ENCODE results near the gene F5.

The F5 gene

DNA sequence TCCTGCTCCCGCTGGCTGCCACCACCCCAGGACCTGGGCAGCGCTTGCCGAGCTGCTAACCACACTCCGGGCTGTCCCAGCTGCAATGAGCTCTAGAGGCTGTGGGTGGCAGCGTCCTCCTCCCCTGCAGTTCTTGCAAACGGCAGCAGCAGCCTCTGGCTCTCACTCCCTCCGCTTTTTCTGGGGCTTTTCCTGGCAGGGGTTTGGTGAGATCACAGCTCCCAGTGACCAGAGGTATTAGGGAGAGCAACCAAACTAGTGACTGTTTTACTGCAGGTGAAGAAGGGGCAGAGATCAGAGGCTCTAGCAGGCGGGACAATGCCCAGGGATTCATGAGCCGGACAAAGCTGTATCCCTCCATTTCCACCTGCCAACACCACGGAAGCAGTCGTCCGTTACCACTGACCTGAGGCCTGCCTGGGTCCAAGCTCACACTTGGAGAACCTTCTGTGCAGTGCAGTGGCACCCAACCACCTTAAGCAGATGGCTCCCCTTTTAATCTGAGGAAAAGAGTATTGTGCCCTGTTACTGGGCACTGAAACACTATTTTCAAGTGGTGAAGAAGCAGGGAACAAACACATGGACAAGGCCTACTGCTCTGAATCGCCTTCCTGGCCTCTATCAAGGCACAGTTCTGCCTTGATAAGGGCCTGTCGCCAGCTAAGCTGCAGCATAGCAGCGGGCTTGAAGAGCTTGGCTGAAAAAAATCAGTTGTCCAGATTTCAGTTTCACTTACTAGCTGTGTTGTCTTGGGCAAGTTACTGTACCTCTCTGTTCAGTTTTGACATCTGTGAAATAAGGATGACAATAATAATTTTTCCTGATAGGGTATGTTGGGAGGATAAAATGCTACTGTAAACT, at the start of gene F5:
TSS of gene F5 (minus strand) at position 87 of the 861 bp plus-strand sequence. CDS start 95 bp downstream, outside the sequence.
- peak; percentile 79 to 84 for DNase-seq

DNA sequence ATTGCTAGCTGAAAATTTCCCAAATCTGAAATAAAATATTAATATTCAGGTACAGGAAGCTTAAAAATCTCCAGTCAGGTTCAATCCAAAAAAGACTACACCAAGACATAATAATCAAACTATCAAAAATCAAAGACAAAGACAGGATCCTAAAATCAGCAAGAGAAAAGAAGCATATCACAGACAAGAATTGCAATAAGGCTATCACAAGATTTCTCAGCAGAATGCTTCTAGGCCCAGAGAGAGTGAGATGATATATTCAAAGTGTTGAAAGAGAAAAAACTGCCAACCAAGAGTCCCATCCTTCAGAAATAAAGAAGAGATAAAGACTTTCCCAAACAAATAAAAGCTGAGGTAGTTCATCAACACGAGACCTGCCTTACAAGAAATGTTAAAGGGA, 48.6 kb upstream of the F5 start:
- DNase-seq, result no peak

DNA sequence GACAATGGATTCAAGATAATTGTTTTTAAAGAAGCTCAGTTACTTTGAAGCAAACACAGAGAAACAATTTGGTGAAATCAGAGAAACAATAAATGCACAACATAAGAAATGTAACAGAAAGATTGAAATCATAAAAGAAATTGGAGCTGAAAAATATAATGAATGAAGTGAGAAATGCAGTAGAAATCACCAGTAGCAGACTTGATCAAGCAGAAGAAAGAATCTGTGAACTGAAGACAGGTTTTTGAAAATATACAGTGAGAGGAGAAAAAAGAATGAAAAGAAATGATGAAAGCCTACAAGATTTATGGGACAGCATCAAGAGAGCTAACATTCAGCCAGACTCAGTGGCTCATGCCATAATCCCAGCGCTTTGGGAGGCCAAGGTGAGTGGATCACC, 47.9 kb upstream of the F5 start:
- DNase-seq, result no peak

DNA sequence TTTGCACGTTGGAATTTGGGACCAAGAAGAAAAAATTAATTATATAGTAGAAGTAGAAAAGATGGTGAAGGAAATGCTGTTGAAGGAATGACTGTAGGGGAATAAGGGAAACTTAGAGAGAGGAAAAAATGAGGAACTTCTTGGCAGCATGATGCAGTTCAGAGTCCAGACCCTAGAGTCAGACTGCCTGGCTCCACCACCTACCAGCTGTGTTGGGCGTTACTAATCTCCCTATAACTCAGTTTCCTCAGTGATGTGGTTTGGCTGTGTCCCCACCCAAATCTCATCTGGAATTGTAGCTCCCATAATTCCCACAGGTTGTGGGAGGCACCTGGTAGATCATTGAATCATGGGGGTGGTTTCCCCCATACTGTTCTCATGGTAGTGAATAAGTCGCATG, 45.0 kb upstream of the F5 start:
- no peak for DNase-seq

DNA sequence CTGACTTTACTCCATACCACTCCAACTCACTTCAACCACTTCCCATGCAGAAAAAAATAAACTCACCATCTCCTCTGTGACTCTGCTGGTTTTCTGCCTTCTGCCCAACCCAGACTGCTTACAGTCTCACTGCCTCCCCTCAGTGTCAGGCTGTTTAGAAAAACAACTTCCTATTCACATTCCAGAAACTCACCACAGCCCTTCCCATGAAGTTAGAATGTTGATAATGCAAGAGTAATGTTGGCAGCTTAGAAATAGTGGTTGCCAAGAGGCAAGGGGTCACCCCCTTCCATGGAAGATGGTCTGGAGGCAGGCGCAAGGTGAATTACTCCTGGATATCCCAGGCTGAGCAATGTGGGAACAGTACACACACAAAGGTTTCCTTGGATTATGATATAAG, 43.7 kb upstream of the F5 start, which contains the start of gene SELP:
TSS of gene SELP (minus strand) at position 119 of the 400 bp plus-strand sequence. CDS start at position 69, 50 bp downstream.
- no peak for DNase-seq

DNA sequence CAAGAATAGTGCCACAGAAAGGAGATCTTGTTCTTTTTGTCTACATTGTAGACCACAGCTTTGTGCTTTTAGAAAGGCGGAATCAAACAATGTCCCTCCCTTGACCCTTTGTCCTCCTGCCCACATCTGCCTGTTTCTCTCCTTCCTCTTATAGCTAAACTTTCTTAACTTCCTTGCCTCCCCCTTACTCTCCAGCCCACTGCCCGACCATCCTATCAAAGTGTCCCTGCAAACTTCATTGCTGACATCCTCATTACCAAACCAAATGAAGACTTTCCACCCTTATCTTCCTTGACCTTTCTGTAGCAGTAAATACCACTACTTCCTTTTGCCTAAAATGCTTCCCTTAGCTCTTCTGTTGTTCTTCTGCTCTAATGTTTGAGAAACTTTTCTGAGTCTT, 38.6 kb upstream of the F5 start:
- no peak for DNase-seq

DNA sequence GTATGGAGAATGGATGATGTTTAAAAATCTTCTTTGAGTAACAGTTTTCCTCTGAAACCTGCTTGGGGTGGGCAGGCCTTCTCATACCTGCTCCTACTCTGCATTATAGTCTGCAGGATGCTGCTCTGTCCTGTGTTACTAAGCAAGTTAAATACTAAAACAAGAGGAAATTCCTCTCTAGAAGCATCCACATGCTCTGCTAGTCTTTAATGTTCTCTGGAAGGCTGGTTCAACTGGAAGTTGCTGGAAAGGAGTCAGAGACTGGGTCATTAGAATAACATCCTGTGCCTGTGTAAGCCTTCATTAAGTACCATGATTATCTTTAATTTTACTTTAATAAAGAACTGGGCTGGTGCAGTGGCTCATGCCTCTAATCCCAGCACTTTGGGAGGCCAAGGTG, 37.8 kb upstream of the F5 start:
- DNase-seq, result no peak

DNA sequence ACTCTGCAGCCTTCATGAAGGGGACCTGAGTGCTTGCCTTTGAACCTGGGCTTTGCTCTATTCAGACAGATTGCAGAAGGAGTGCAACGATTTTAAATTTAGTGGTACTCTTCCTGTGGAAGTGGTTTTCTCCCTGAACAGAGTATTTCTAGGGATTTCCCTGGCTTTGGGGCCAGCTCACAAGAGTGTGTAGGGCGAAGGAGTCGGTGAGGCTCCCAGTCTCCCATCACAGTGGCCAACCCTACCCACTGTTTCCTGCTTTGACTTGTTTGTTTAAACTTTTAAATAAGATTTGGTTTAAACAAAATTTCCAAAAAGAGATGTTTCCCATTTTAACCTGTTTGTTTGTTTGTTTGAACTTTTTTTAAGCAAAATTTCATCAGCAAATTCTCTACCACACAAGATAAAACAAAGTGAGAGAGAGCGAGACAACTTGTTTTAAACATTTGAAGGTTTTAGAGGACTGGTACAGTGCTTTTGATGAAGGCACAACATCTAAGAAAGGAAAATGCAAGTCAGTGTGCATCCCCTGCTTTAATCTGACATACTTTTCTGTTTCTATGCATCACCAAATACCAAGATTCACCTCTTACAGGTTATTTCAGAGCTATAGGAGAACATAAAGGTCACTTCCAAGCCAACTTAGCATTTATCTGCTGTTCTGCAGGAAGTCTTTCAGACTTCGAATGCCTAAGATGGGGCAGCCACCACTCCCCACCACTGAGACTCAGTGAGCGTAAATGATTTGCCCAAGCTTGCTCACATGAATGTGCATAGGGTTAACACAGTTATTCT, 37.0 kb upstream of the F5 start:
- no peak for DNase-seq

DNA sequence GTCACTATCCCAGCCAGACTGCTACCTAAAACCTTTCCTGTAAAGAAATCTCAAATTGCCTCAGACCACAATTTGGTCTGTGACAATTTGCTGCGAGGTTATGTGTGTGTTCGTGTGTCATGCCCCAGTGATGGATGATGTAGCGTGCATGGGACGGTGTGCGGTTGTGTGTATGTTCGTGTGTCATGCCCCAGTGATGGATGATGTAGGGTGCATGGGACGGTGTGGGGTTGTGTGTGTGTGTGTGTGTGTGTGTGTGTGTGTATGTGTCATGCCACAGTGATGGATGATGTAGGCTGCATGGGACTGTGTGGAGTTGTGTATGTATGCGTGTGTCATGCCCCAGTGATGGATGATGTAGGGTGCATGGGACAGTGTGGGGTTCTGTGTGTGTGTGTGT, 34.3 kb upstream of the F5 start:
- DNase-seq, result no peak

DNA sequence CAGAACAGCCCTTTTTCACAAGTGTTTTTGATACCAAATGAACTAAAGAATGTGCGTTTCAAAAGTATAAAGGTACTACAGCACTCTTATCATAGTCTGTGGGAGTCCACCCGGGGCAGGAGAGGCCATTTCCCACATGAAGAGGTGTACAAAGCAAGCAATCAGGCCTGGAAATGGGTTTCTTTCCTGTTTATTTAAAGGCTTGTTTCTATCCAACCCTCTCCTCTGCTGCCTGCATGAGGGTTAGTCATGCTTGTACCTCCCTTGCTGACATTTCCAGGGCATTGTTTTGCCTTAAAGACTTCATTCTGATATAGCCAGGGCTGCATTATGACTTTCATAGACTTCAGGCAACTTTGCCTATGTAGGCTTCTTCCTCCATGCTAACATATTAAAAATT, 32.1 kb upstream of the F5 start:
- no peak for DNase-seq

DNA sequence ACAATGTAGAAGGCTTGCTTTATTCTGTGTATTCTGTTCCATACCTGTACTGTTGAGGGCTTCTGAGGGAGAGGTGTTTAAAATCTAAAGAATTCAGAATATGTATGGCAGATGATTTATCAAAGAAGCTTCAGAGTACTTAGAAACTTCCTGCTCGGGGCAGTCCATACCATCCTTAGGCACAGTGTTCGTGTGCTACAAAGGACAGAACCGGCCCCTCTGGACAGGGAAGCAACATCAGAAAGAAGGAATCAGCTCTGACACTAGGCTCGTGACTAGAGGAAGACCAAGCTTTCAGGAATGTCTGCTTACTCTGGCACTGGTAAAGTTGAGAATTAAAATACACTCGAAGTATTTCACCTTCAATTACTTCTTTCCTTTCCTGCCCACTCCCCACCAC, 29.5 kb upstream of the F5 start:
- DNase-seq, result no peak

DNA sequence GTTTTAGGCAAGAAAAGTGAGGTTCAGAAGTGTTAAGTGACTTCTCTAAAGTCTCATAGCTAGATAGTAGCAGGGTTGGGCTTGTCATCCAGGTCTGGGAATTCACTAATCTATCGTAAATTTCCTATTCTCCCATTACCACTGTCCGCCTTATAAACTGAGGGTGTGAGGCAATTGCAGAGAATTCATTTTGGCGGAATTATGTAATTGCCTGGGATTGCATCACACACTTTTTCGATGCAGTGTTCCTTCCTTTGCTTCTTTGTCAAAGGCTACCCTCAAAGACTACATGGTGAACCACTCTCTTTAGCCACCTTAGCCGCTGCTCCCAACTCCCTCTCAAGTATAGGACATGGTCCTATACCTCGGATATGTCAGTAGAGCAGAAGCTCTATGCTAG, 24.6 kb upstream of the F5 start:
- DNase-seq, result no peak

DNA sequence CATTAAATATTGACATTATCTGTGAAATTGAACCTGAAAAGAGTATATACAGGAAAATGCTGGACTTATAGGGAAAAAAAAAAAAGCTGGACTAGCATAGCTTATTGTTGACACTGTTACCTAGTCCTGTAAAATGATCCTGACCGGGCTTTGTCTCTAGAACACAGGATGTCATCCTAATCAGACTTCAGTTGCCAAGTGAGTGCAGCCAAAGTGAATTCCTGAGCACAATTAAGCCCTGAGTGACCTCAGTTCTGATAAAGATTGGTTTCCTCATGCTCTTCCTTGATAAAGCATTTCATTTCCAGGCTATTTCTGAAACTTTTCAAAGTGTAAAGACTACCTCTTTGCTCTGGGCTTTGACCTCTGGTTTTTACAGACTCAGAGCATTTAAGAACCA, 23.8 kb upstream of the F5 start:
- DNase-seq, result peak in 1 of 2 experiments; percentile 25

DNA sequence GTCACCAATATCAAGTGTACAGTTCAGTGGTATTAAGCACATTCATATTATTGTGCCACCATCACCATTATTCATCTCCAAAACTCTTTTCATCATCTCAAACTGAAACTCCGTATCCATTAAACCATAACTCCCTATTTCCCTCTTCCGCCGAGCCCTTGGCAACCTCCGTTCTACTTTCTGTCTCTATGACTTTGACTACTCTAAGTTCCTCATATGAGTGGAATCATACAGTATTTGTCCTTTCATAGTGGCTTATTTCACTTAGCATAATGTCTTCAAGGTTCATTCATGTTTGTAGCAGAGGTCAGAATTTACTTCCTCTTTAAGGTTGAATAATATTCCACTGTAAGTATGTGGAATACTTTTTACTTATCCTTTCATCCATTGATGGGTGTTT, 21.9 kb upstream of the F5 start:
- no peak for DNase-seq

DNA sequence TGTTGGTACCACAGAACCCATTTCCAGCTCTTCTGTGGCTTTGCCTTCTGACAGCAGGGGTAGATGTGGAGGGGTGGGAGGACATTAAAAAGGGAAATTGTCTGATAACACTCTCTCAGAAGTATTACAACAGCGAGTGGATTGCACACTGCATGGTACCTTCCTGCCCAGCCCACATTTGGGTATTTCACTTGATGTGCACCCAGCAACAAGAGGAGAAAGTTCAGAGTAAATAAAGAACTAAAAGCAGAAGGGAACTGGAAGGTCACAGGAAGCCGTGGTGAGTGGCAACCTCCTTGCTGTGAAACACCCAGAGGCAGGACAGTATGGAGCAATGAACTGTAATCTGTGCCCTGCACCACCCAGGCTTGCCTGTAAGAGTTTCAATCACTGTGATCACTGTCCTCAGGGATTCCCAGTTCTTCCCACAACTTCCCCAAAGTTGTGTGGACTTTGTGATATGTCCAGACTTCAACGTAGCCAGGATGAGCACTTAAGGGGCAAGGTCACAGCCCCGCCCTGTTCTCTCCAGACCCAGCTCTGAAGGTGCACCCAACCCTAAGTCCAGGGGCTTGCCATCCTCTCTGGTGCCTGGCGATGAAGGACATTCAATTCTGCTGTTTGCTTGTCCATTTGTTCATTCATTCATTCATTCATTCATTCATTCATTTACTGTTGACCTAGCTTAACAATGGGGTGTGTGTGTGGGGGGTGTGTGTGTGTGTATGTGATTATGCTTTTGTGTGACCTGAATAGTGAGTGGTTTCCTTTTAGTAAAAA, 18.7 kb upstream of the F5 start:
- no peak for DNase-seq

DNA sequence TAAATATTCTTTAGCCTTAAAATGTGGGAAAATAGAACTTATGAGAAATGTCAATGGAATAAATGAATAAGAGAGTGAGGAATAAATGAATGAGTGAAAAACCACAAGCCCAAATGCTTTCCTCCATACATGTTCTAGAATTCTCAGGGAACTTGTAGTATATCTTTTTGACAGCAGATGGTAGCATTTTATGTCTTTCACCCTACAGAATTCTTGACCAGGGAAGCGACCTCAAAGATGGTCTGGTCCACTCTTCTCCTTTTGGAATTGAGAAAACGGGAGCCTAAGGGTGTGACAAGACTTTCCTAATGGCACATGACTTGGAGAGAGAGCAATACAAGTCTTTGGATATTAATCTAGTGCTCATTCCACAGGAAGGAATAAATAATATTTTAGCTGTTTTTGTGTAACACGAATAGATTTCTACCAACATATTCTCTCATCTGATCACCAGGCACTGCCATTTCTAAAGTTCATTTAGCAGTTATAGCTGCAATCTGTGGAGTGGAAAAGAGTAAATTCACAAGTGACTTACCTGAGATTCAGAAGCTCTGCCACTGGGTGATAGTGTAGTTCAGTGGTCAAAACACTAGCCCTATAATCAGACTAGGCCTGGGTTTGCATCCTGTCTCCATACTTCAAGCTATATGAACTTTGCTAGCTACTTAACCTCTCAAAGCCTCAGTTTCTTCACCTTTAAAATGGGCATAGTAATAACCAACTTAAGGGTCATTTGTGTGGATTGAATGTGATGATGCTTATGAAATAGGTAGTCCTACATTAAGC, 15.0 kb upstream of the F5 start:
- DNase-seq, result peak in 1 of 2 experiments; percentile 30

DNA sequence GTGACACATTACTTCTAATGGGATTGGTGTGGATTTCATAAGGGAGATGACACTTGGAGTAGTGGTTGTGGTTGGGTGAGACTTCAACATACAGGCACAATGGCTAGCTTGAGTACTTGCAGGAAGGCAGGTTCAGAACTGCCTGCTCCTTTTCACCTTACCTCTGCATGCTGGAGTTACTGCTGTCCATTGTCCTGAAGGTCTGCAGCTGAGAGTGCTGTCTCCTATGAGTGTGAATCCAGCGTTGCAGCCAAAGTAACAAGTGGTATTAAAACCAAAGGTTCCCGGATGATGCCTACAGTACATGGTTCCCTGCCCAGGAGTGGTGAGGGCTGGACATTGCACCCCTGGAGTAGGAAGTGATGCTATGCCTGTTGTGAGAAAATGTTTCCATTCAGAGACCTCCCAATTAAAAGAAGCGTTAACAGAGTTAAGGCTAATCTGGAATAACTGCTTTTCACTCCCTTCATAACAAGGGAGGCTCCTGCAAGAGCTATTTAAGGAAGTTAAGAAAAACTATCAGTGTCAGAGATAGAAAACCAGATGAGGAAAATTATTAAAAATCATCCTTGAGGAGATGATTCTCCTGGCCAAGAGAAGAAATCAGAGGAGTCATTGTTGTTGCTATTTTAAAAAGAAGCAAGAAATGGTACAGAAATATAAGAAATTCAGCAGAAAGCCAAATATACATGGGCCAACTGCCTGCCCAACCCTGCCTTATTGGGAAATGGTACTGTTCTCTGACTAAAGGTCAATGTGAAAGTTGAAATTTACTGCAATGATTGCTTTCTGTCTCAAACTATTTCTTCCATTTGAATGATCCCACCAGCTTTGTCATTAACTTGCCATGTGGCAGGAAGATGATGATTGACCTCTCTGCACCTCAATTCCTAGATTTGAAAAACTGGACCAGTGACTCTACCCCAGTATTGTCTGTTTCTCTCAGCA, 9.8 kb upstream of the F5 start:
- DNase-seq, result no peak

DNA sequence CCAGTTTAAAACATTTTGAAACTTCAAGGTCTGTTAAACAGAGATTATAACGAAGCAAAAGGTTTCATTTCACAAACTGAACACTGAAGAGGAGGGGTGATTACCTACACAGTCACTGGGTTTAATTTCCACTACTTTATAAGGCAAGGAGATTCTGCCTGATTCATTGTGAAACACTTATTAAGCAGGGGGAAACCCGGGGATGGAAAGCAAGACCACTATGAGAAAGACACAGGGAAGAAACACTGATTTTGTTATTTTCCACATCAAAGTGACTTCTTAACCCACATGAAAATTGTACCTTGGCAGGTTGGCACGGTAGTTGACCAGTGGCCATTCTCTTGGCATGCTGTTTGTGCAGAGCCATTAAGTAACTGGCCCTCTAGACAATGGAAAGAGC, 8.1 kb upstream of the F5 start:
- DNase-seq, result no peak

DNA sequence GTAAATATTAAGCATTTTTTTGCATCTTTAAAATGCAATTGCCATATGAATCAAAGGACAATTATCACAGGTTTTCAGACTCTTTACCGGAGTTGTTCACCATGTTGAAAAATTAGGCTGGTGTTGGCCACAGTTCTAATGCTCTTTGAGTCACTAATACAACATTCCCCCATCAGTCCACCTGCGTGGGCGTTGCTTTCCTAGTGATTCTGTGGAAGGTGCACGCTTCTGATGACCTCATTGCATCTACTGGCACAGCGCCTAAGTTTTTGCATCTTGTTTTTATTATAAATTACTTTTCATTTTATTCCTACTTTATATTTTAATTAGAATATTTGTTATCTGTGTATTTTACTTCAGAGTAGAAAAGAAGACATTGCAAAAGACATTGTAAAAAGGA, 4.7 kb upstream of the F5 start:
- no peak for DNase-seq

DNA sequence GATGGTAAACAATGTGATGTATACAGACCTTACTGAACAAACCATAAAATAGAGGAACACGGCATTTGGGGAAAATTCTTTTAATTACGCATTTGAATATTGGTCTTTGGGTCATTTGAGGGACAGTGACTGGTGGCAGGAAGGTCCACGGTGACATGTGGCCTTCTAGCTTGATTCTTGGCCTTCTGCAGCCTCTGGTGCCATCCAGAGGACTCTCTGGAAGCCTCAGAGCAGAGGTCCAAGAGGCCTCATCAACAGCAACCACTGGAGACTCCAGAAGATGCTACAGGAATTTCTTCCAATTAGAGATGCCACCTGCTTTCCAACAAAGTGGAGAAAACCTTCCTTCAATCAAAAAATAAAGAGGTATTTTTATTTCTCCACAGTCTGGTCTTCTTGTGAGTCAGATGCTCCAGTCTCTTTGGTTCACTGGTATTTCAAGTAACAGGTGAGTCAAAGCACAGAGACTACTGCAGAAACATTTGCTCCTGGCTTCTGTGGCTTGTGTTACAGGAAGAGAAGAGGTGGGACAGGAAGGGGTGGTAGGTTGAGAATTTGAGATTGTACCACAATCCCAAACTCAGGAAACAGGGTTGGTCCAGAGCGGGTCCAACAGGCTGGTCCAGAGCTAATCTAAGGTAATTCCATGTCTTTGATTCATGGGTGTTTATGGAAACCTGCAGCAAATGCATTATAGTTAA, 2.7 kb upstream of the F5 start:
- no peak for DNase-seq

DNA sequence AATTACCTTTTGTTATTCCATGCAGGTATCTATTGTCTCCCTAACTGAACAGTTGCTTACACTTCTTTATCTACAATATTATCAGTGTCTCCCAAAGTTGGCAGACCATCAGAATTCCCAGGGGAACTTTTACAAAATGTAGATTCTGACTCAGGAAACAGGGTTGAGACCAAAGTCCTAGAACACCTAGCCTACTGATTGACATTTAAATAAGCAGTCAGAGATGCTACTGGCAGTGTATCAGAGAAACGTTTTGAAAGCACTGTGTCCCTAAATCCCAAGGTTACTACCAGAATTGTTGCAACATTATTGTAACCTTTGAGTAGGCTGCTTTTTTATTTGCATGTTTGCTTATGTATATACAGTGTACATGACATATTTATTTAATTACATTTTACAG, 1.8 kb upstream of the F5 start:
- no peak for DNase-seq

All from NCI-H2081 (cell line).